ENCODE data around the gene VIPR1.

The VIPR1 gene

GRCh38 chr3:42525736-42526345 lies 23.4 kb downstream of the VIPR1 start:
- Histone ChIP-seq H2AFZ (ENCODE audit: low read length) (no peak overlapping the region), H3K27me3 (ENCODE audit: insufficient read depth, low read length) (no peaks in the 10 kb centered on the region), H3K27ac (ENCODE audit: low read depth, low read length, poor library complexity, severe bottlenecking) (no peak overlapping the region), H3K4me2 (ENCODE audit: low read length) (no peak overlapping the region), H3K9ac (ENCODE audit: low read length) (no peak overlapping the region), H3K4me1 (ENCODE audit: insufficient read depth, low read length, severe bottlenecking) (no peaks in the 10 kb centered on the region), H3K4me3 (ENCODE audit: low read depth, low read length, poor library complexity, severe bottlenecking) (no peak overlapping the region), H4K20me1 (ENCODE audit: insufficient read depth, low read length) (no peaks in the 10 kb centered on the region), H3K9me3 (ENCODE audit: low read length) (no peaks in the 10 kb centered on the region), H3F3A (ENCODE audit: insufficient read depth, low read length) (no peaks in the 10 kb centered on the region), H3K9me2 (ENCODE audit: low read depth, low read length) (no peaks in the 10 kb centered on the region), H3K79me2 (ENCODE audit: insufficient read depth, low read length) (no peaks in the 10 kb centered on the region), H3K36me3 (ENCODE audit: insufficient read depth, low read length) (no peaks in the 10 kb centered on the region)
- no peak for TF ChIP-seq EZH2 (IDR thresholded peaks at IDR 0.05; ENCODE audit: borderline replicate concordance, low read length)

DNA sequence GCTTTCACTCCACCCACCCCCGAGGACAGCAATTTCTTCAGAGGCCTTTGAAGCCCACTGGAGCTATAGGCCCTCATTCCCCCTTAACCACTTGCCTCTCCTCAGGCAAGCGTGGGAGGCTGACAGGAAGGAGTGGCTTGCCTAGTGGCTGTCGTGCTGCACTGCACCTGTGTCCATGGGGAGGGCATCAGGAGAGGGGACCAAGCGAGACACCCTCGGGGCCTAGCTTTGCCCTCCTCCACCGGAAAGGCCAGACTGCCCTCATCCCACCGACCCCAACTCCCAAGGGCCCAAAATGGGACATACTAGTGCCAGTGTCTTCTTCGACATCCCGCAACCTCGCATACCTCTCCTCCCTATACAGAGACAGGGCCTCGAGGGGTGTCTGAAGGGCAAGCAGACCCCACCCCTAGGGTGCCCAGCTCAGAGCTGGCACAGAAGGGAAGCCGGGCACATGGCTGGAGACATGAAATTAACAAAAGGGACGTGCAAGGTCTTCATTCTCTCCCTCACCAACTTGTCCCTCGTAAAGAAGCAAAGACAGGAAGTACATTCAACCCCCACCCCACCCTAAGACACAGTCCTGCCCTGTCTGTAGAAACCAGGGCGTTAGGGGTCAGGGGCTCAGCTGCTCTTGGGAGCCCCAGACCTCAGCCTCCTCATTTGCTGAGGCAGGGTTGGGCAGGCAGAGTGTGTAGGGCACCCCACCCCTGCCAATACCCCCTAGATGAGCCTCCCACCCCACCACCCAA lies 24.3 kb downstream of the VIPR1 start:
- Histone ChIP-seq H2AFZ (ENCODE audit: low read length) (no peak overlapping the region), H3K4me3 (ENCODE audit: low read depth, low read length, poor library complexity, severe bottlenecking) (no peak overlapping the region), H3K79me2 (ENCODE audit: insufficient read depth, low read length) (no peaks in the 10 kb centered on the region), H3K36me3 (ENCODE audit: insufficient read depth, low read length) (no peaks in the 10 kb centered on the region), H3K4me2 (ENCODE audit: low read length) (no peak overlapping the region), H3K9me3 (ENCODE audit: low read length) (no peaks in the 10 kb centered on the region), H3K4me1 (ENCODE audit: insufficient read depth, low read length, severe bottlenecking) (no peaks in the 10 kb centered on the region), H3K27ac (ENCODE audit: low read depth, low read length, poor library complexity, severe bottlenecking) (no peak overlapping the region), H3F3A (ENCODE audit: insufficient read depth, low read length) (no peaks in the 10 kb centered on the region), H3K9me2 (ENCODE audit: low read depth, low read length) (no peaks in the 10 kb centered on the region), H4K20me1 (ENCODE audit: insufficient read depth, low read length) (no peaks in the 10 kb centered on the region), H3K27me3 (ENCODE audit: insufficient read depth, low read length) (no peaks in the 10 kb centered on the region), H3K9ac (ENCODE audit: low read length) (no peak overlapping the region)
- TF ChIP-seq CTCF (IDR thresholded peaks at IDR 0.05; ENCODE audit: low read length) (no peak), EZH2 (IDR thresholded peaks at IDR 0.05; ENCODE audit: borderline replicate concordance, low read length) (no peak)

DNA sequence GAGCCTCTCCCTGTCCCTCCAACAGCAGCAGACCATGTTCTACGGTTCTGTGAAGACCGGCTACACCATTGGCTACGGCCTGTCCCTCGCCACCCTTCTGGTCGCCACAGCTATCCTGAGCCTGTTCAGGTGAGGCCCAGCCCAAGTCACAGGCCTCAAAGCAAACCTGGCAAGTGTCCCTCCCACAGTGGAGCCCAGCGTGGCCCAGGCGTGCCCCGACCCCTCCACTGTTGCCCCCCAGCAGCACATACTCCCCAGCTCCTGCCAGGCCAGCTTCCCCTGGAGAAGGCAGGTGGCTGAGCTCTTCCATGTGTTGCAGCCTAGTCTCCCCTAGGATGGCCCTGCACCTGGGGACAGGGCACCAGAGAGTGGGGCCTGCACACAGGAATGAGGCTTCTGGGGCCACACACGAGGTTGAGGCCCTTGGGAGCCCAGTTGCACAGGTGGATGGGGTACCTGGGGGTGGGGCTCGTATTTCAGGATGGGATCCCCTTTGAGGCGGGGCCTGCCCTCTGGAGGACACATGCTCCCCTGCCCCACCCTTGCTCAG lies 25.0 kb downstream of the VIPR1 start:
- Histone ChIP-seq H3K9ac (ENCODE audit: low read length) (no peak overlapping the region), H3F3A (ENCODE audit: insufficient read depth, low read length) (no peaks in the 10 kb centered on the region), H3K9me2 (ENCODE audit: low read depth, low read length) (no peaks in the 10 kb centered on the region), H3K9me3 (ENCODE audit: low read length) (no peaks in the 10 kb centered on the region), H3K4me3 (ENCODE audit: low read depth, low read length, poor library complexity, severe bottlenecking) (no peak overlapping the region), H3K79me2 (ENCODE audit: insufficient read depth, low read length) (no peaks in the 10 kb centered on the region), H3K36me3 (ENCODE audit: insufficient read depth, low read length) (no peaks in the 10 kb centered on the region), H4K20me1 (ENCODE audit: insufficient read depth, low read length) (no peaks in the 10 kb centered on the region), H2AFZ (ENCODE audit: low read length) (no peak overlapping the region), H3K27me3 (ENCODE audit: insufficient read depth, low read length) (no peaks in the 10 kb centered on the region), H3K4me2 (ENCODE audit: low read length) (no peak overlapping the region), H3K27ac (ENCODE audit: low read depth, low read length, poor library complexity, severe bottlenecking) (no peak overlapping the region), H3K4me1 (ENCODE audit: insufficient read depth, low read length, severe bottlenecking) (no peaks in the 10 kb centered on the region)
- no peak for TF ChIP-seq EZH2 (IDR thresholded peaks at IDR 0.05; ENCODE audit: borderline replicate concordance, low read length)
- no peak for TF ChIP-seq CTCF (IDR thresholded peaks at IDR 0.05; ENCODE audit: low read length)
